HG03575 (cell line): ENCODE data around the gene DYSF.
"Not testable (repeated sequence)": the region's sequence is repeated elsewhere in the genome, so short reads cannot be mapped to it uniquely, and the experiment has no call there.

Source experiments
- ATAC-seq: cut with Tn5 transposase; IDR thresholded peaks from one replicate; pipeline ENCODE4 v1.9.1; 2021; ENCODE audit not compliant: unreplicated experiment, insufficient number of reproducible peaks, low FRiP score; ENCODE audit errors: extremely low read depth

The DYSF gene

GRCh38 chr2:71491551-71491950 is 38.2 kb downstream of the DYSF start:
- ATAC-seq = not testable (repeated sequence)

- ATAC-seq = no peak
Measured at GRCh38 chr2:71492112-71492511, 38.8 kb downstream of the DYSF start.

GRCh38 chr2:71494091-71494490 is 40.7 kb downstream of the DYSF start:
- no peak for ATAC-seq

- ATAC-seq = no peak
Measured at GRCh38 chr2:71494523-71495155, 41.3 kb downstream of the DYSF start.

- ATAC-seq = no peak
Measured at GRCh38 chr2:71496156-71496770, 42.9 kb downstream of the DYSF start.

- no peak for ATAC-seq
Measured at GRCh38 chr2:71498261-71498701, 44.9 kb downstream of the DYSF start.

- ATAC-seq = no peak
Measured at GRCh38 chr2:71499691-71500090, 46.3 kb downstream of the DYSF start.

GRCh38 chr2:71500426-71501079 is 47.2 kb downstream of the DYSF start:
- ATAC-seq = no peak

- ATAC-seq = no peak
Measured at GRCh38 chr2:71502941-71503738, 49.8 kb downstream of the DYSF start.

- ATAC-seq = no peak
Measured at GRCh38 chr2:71503837-71504236, 50.5 kb downstream of the DYSF start.

- ATAC-seq = no peak
Measured at GRCh38 chr2:71504611-71505010, 51.2 kb downstream of the DYSF start.

GRCh38 chr2:71505086-71505769 is 51.9 kb downstream of the DYSF start:
- ATAC-seq = no peak

GRCh38 chr2:71505770-71506140 is 52.4 kb downstream of the DYSF start:
- ATAC-seq = no peak

GRCh38 chr2:71506222-71507153 is 53.1 kb downstream of the DYSF start:
- ATAC-seq = no peak

- no peak for ATAC-seq
Measured at GRCh38 chr2:71507476-71507875, 54.1 kb downstream of the DYSF start.

GRCh38 chr2:71510196-71510807 is 56.9 kb downstream of the DYSF start:
- no peak for ATAC-seq

GRCh38 chr2:71510938-71511337 is 57.6 kb downstream of the DYSF start:
- no peak for ATAC-seq

- ATAC-seq = no peak
Measured at GRCh38 chr2:71511776-71512175, 58.4 kb downstream of the DYSF start.
